Smooth muscle cell (in vitro differentiated cells): ENCODE data around the gene PTHLH. TPM values are rescaled to one million over a fixed set of nuclear protein-coding genes. Genes with fewer than 3 reads are reported as not detected.

Experiments used
- DNase-seq: peaks from one replicate; lab custom pipeline; 2025; ENCODE audit not compliant: unreplicated experiment; lab: John Stamatoyannopoulos, UW
- H2AFZ ChIP-seq: fragments of 200-600 bp; sonication (generic); 2 replicates; pipeline ENCODE4 v1.6.0; 2016; ENCODE audit warnings: antibody characterized with exemption, low read depth, mild to moderate bottlenecking
- H3F3A ChIP-seq: fragments of 200-600 bp; sonication (generic); 2 replicates; pipeline ENCODE4 v1.6.0; 2017; ENCODE audit warnings: antibody characterized with exemption, low read depth
- H3K27ac ChIP-seq: fragments of 200-600 bp; sonication (generic); 2 replicates; pipeline ENCODE4 v1.5.1; 2016; ENCODE audit warnings: low read depth, mild to moderate bottlenecking
- H3K27me3 ChIP-seq: fragments of 200-600 bp; sonication (generic); 2 replicates; pipeline ENCODE4 v1.6.1; 2016; ENCODE audit warnings: low read depth, mild to moderate bottlenecking
- H3K36me3 ChIP-seq: fragments of 200-600 bp; sonication (generic); 2 replicates; pipeline ENCODE4 v1.5.1; 2016; ENCODE audit warnings: low read depth
- H3K4me1 ChIP-seq: fragments of 200-600 bp; sonication (generic); 2 replicates; pipeline ENCODE4 v1.5.1; 2016; ENCODE audit warnings: low read depth
- H3K4me2 ChIP-seq: fragments of 200-600 bp; sonication (generic); 2 replicates; pipeline ENCODE4 v1.6.0; 2016; ENCODE audit warnings: mild to moderate bottlenecking
- H3K4me3 ChIP-seq: fragments of 200-600 bp; sonication (generic); 2 replicates; pipeline ENCODE4 v1.5.1; 2016; ENCODE audit warnings: mild to moderate bottlenecking
- H3K79me2 ChIP-seq: fragments of 200-600 bp; sonication (generic); 2 replicates; pipeline ENCODE4 v1.6.0; 2016; ENCODE audit warnings: low read depth, mild to moderate bottlenecking
- H3K9ac ChIP-seq: fragments of 200-600 bp; sonication (generic); 2 replicates; pipeline ENCODE4 v1.6.0; 2016; ENCODE audit warnings: low read depth
- H3K9me3 ChIP-seq: fragments of 200-600 bp; sonication (generic); replicated peaks from 2 replicates; pipeline ENCODE4 v1.5.1; 2016; ENCODE audit warnings: low read depth
- H4K20me1 ChIP-seq: fragments of 200-600 bp; sonication (generic); 2 replicates; pipeline ENCODE4 v1.6.0; 2016; ENCODE audit warnings: low read depth
- WGBS: methylation state at CpG from one replicate; pipeline ENCODE4 v1.1.7; 2016; ENCODE audit warnings: low lambda C conversion rate; 5-methylcytosine and 5-hydroxymethylcytosine counted together
- polyA plus RNA-seq: library from polyadenylated mRNA; unstranded; fragments of >200 nt; fragmentation: Nextera tagmentation; extraction: Ambion mirVana; gene quantifications from 2 replicates; pipeline ENCODE4 v1.2.1, GENCODE V29; 2016
- total RNA-seq: library from RNA; depleted of rRNA; stranded (reverse); fragments of >200 nt; gene quantifications from 2 replicates; pipeline ENCODE4 v1.2.3, GENCODE V29; 2014
- TF ChIP-seq, protein P1 (sequence below): fragments of 200-600 bp; sonication (generic); IDR thresholded peaks from 2 replicates; pipeline ENCODE4 v1.5.1; 2017; ENCODE audit warnings: borderline replicate concordance, mild to moderate bottlenecking, antibody characterized with exemption; ENCODE audit not compliant: insufficient read depth, poor library complexity, severe bottlenecking

PTHLH gene
- total and polyA plus RNA-seq, 2 experiments from 2014 or later: 58.0 to 181 TPM

DNA sequence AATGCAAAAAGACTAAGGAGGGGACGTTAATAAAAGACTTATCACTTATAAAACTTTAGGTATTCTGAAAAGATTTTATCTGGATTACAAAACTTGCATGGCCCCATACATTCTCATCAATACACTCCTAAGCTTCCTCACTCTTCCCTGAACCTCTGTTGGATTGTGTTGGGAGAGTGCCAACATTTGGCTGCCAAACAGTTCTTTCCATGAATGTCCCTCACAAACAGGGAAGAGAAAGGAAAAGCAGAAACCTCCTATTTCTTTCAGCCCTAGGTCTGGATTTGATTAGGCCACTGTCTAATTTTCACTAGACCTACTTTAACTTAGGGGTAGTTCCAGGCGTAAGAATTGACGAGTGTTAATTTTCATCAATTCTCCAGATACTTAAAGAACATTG is 11.7 kb downstream of the PTHLH start:
- peaks cover 7% of the 10 kb centered on the region for H3K36me3 ChIP-seq
- H3K27me3 ChIP-seq: no peaks in the 10 kb centered on the region
- DNase-seq: no peak
- H3K4me2 ChIP-seq: no peak overlapping the region
- no peak overlapping the region for H3K27ac ChIP-seq
- H3K4me1 ChIP-seq: peaks cover 8% of the 10 kb centered on the region
- no peak overlapping the region for H3K4me3 ChIP-seq
- H3K79me2 ChIP-seq: peaks cover 13% of the 10 kb centered on the region
- no peak overlapping the region for H2AFZ ChIP-seq
- H3F3A ChIP-seq: peaks cover under 1% of the 10 kb centered on the region
- H3K9me3 ChIP-seq: no peaks in the 10 kb centered on the region
- H4K20me1 ChIP-seq: no peaks in the 10 kb centered on the region
- H3K9ac ChIP-seq: no peak overlapping the region
- TF ChIP-seq, protein P1, sequence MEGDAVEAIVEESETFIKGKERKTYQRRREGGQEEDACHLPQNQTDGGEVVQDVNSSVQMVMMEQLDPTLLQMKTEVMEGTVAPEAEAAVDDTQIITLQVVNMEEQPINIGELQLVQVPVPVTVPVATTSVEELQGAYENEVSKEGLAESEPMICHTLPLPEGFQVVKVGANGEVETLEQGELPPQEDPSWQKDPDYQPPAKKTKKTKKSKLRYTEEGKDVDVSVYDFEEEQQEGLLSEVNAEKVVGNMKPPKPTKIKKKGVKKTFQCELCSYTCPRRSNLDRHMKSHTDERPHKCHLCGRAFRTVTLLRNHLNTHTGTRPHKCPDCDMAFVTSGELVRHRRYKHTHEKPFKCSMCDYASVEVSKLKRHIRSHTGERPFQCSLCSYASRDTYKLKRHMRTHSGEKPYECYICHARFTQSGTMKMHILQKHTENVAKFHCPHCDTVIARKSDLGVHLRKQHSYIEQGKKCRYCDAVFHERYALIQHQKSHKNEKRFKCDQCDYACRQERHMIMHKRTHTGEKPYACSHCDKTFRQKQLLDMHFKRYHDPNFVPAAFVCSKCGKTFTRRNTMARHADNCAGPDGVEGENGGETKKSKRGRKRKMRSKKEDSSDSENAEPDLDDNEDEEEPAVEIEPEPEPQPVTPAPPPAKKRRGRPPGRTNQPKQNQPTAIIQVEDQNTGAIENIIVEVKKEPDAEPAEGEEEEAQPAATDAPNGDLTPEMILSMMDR: no peak
- WGBS: 94% methylated on average over 3 of the region's 3 CpGs

DNA sequence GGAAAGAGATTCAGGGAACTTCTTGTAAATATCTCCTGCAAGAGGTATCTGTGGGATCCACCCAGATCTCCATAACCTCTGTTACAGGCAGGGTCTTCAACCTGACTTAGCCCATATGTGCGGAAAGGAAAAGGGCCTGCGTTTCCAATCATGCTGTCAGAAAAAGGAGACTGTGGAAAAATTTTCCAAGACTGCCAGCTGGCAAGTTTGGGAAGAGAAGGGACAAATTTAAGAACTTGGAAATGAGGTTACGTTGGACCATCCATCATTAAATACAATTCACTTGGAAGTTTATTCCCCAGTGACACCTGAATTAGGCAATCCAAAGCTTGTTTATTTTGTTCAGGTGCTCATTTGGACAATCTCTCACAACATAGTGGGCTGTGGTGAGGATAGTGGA is 13.9 kb downstream of the PTHLH start:
- no peak for DNase-seq
- H3K4me2 ChIP-seq: no peak overlapping the region
- no peaks in the 10 kb centered on the region for H3K79me2 ChIP-seq
- no peaks in the 10 kb centered on the region for H4K20me1 ChIP-seq
- H3K36me3 ChIP-seq: peaks cover 7% of the 10 kb centered on the region
- peak overlapping the region; percentile 34 for H3K27ac ChIP-seq
- no peaks in the 10 kb centered on the region for H3K9me3 ChIP-seq
- H2AFZ ChIP-seq: no peak overlapping the region
- 99% methylated on average over 3 of the region's 3 CpGs for WGBS
- no peak overlapping the region for H3K9ac ChIP-seq
- TF ChIP-seq, protein P1: no peak
- H3F3A ChIP-seq: no peaks in the 10 kb centered on the region
- H3K4me3 ChIP-seq: no peak overlapping the region
- H3K27me3 ChIP-seq: no peaks in the 10 kb centered on the region
- H3K4me1 ChIP-seq: no peaks in the 10 kb centered on the region

DNA sequence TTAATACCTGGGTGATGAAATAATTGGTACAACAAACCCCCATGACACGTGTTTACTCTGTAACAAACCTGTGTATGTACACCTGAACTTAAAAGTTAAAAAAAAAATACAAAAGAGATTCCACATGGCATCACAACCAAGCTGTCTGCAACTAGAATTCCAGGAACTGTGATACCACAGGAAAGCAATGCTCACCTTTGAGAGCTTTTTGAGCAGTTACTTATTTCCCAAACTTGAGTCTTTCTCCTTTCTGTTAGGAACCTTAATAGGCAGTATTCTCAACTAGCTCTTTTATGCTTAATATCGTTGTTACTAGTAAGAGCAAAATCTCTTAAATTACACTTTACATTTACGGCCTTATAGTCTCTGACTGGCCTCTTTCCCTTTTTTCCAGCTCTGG is 15.2 kb downstream of the PTHLH start:
- Histone ChIP-seq H3K4me2 (no peak overlapping the region), H3K27ac (peak overlapping the region; percentile 25), H4K20me1 (no peaks in the 10 kb centered on the region), H3K9me3 (no peaks in the 10 kb centered on the region), H3K36me3 (peaks cover 5% of the 10 kb centered on the region), H3F3A (no peaks in the 10 kb centered on the region), H3K27me3 (no peaks in the 10 kb centered on the region), H3K4me3 (no peak overlapping the region), H3K4me1 (no peaks in the 10 kb centered on the region), H2AFZ (no peak overlapping the region), H3K79me2 (no peaks in the 10 kb centered on the region), H3K9ac (no peak overlapping the region)
- TF ChIP-seq, protein P1: no peak
- DNase-seq: no peak
- WGBS: 63% methylated on average over 3 of the region's 3 CpGs

DNA sequence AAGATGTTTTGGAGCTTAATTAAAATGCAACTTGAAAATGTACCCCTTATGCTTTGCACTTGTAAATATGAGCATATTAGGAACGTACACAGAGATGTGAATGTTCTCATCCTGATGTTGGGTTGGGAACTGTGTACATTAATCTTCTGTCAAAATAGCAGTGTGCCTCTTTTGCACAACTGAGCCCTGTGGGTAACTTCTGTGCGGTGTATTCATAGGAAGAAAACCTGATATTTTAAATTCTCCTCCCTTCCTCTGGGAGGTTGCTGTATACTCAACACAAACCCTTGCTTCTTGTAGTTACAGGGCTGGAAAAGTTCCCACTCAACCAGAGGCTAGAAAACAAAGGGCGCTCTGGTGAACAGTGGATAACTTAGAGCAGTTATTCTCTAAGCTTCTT is 18.7 kb downstream of the PTHLH start:
- H3K4me1 ChIP-seq: no peaks in the 10 kb centered on the region
- no peak overlapping the region for H3K27ac ChIP-seq
- H3K36me3 ChIP-seq: no peaks in the 10 kb centered on the region
- WGBS: 96% methylated on average over 3 of the region's 3 CpGs
- H3K79me2 ChIP-seq: no peaks in the 10 kb centered on the region
- no peak for DNase-seq
- TF ChIP-seq, protein P1: no peak
- no peak overlapping the region for H3K9ac ChIP-seq
- no peak overlapping the region for H3K4me3 ChIP-seq
- no peaks in the 10 kb centered on the region for H3K27me3 ChIP-seq
- no peaks in the 10 kb centered on the region for H3F3A ChIP-seq
- H4K20me1 ChIP-seq: no peaks in the 10 kb centered on the region
- no peaks in the 10 kb centered on the region for H3K9me3 ChIP-seq
- no peak overlapping the region for H3K4me2 ChIP-seq
- no peak overlapping the region for H2AFZ ChIP-seq
